H1 (cell line): ENCODE data around the gene FOSB. TPM values are rescaled to one million over a fixed set of nuclear protein-coding genes. Genes with fewer than 3 reads are reported as not detected.
A peak's percentile ranks its signal among the peaks of the same experiment; 100 is the strongest.

Experiments
- CBX8 ChIP-seq: fragments of 300-800, 300-1000 bp; sonication (generic); IDR thresholded peaks from 2 replicates; pipeline ENCODE4 v1.7.1; 2016; ENCODE audit warnings: low read depth, low read length, borderline replicate concordance
- CHD2 ChIP-seq: IDR thresholded peaks from 2 replicates; pipeline ENCODE4 v1.6.1; 2012; ENCODE audit warnings: low read length, improper control_type of control experiment
- EP300 ChIP-seq, 2 experiments: IDR thresholded peaks; 1 replicate in 1 of 2; 2 replicates in 1 of 2; pipeline ENCODE4 v1.6.1; 2011 to 2012; ENCODE audit warnings: low read depth in 2 of 2, low read length in 2 of 2, mild to moderate bottlenecking in 2 of 2, borderline replicate concordance in 1 of 2, inconsistent platforms in 1 of 2, moderate library complexity in 1 of 2
- FOSL1 ChIP-seq: IDR thresholded peaks from 2 replicates; pipeline ENCODE4 v1.6.1; 2011; ENCODE audit warnings: mild to moderate bottlenecking, low read depth, low read length, moderate library complexity; ENCODE audit not compliant: insufficient read depth
- GABPA ChIP-seq: IDR thresholded peaks from 2 replicates; pipeline ENCODE4 v1.6.1; 2011; ENCODE audit warnings: mild to moderate bottlenecking, low read length, moderate library complexity, borderline replicate concordance; ENCODE audit not compliant: insufficient read depth
- HDAC6 ChIP-seq: IDR thresholded peaks from one replicate; pipeline ENCODE4 v1.7.1; 2012; ENCODE audit warnings: low read depth, mild to moderate bottlenecking, inconsistent platforms, low read length, moderate library complexity
- JUN ChIP-seq: IDR thresholded peaks from 2 replicates; pipeline ENCODE4 v1.6.1; 2011; ENCODE audit warnings: low read depth, mild to moderate bottlenecking, improper control_type of control experiment, low read length
- JUND ChIP-seq: IDR thresholded peaks from 2 replicates; pipeline ENCODE4 v1.6.1; 2011; ENCODE audit warnings: mild to moderate bottlenecking, improper control_type of control experiment, low read length
- PHF8 ChIP-seq: fragments of 200-600 bp; sonication (generic); conservative IDR thresholded peaks from 2 replicates; pipeline ENCODE4 v1.7.1; 2012; ENCODE audit warnings: low read depth, mild to moderate bottlenecking, inconsistent platforms, low read length, moderate library complexity
- POLR2A ChIP-seq, 2 experiments: IDR thresholded peaks; 1 replicate in 1 of 2; 2 replicates in 1 of 2; pipeline ENCODE4 v1.6.1; 2011; ENCODE audit warnings: low read depth in 2 of 2, low read length in 2 of 2, mild to moderate bottlenecking in 2 of 2; ENCODE audit errors: control extremely low read depth in 1 of 2
- RAD21 ChIP-seq, 2 experiments: IDR thresholded peaks in 1 of 2; conservative IDR thresholded peaks in 1 of 2; 2 replicates each; pipeline ENCODE4 v1.6.1; 2011; ENCODE audit warnings: low read depth in 2 of 2, low read length in 2 of 2, improper control_type of control experiment in 1 of 2, inconsistent platforms in 1 of 2, mild to moderate bottlenecking in 1 of 2, moderate library complexity in 1 of 2
- RBBP5 ChIP-seq: IDR thresholded peaks from 2 replicates; pipeline ENCODE4 v1.7.1; 2012; ENCODE audit warnings: low read depth, mild to moderate bottlenecking, inconsistent platforms, low read length, moderate library complexity, borderline replicate concordance
- RXRA ChIP-seq: IDR thresholded peaks from 2 replicates; pipeline ENCODE4 v1.6.1; 2011; ENCODE audit warnings: low read depth, mild to moderate bottlenecking, low read length, moderate library complexity; ENCODE audit not compliant: insufficient read depth
- SIRT6 ChIP-seq: IDR thresholded peaks from one replicate; pipeline ENCODE4 v1.7.1; 2012; ENCODE audit warnings: low read length, inconsistent platforms
- SIX5 ChIP-seq: IDR thresholded peaks from 2 replicates; pipeline ENCODE4 v1.6.1; 2011; ENCODE audit warnings: mild to moderate bottlenecking, low read depth, low read length
- SP2 ChIP-seq: IDR thresholded peaks from 2 replicates; pipeline ENCODE4 v1.6.1; 2012; ENCODE audit warnings: mild to moderate bottlenecking, low read length, inconsistent platforms
- SP4 ChIP-seq: IDR thresholded peaks from 2 replicates; pipeline ENCODE4 v1.6.1; 2012; ENCODE audit warnings: low read length, inconsistent platforms
- TAF1 ChIP-seq: IDR thresholded peaks from 2 replicates; pipeline ENCODE4 v1.6.1; 2011; ENCODE audit warnings: mild to moderate bottlenecking, low read depth, low read length
- YY1 ChIP-seq: IDR thresholded peaks from 2 replicates; pipeline ENCODE4 v1.6.1; 2011; ENCODE audit warnings: low read depth, mild to moderate bottlenecking, low read length
- polyA plus RNA-seq, 7 experiments: library from polyadenylated mRNA; depleted of rRNA in 3 of 7; stranded (reverse) in 5 of 7; unstranded in 2 of 7; fragments of >200 nt in 5 of 7; fragments of 200-250 nt in 2 of 7; gene quantifications; 1 replicate in 5 of 7; 2 replicates in 1 of 7; 4 replicates in 1 of 7; pipeline versions ENCODE4 v1.2.1 to v1.2.3, GENCODE V29; 2011 to 2013; ENCODE audit warnings: missing spikeins in 2 of 7, mixed read lengths in 2 of 7
- total RNA-seq: library from RNA; stranded (reverse); fragmentation: NEBNext Ultra II Directional; extraction: Animal tissue kit (Norgen Biotek cat#: 25700); gene quantifications from 2 replicates; pipeline ENCODE4 v1.2.1, GENCODE V29; 2021
- TF ChIP-seq, protein P1 (sequence below): IDR thresholded peaks from 2 replicates; pipeline ENCODE4 v1.6.1; 2012; ENCODE audit warnings: inconsistent platforms

FOSB gene
- total and polyA plus RNA-seq, 2 of the 8 experiments (the other 6 are each of a cell fraction or from before 2014, with no cell fraction given) = 0.44 to 2.7 TPM

DNA sequence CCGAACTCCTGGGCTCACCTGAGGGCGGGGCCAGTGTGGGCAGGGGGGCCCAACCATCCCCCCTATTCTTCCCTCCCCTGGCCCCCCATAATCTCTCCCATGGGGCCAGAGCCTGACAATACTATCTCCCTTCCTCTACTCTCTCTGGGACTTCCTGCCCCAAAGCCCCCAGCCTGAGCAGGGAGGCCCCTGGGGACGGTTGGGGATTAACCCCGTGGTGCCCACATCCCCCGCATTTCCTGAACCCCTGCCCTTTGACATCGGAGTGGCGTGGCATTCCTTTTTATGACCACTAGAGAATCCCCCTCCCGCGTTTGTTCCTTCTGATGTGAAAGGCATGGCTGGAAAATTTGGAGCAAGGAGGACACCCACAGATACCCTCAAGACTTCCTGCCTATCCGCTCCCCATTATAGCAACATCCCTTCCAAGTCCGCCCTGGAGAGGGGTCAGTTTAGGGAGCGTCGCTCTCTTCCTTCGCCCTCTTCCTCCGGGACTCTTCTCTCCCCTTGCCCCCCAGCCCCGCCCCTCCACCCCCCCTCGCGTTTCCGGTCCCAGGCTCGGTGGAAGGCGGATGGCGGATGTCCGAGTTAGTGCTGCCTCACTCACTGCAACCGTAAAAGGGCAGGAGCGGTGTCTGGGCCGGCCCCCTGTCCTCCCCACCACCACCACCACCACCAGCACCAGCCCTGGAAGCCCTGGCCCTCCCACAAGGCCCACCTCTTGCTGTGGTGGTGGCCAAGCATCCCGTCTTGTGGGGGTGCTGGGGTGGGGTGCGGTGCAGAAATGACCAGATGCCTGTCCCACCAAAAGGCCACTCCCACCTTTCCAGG is 41.3 kb downstream of the FOSB start (continued):
- TF ChIP-seq PHF8 (no peak), SP4 (no peak), HDAC6 (no peak), CHD2 (no peak), RXRA (no peak), JUN (no peak), EP300 (IDR thresholded peaks at IDR 0.05; ENCODE audit: borderline replicate concordance in 1 of 2, low read depth in 2 of 2, low read length in 2 of 2) (no peak), POLR2A (IDR thresholded peaks at IDR 0.05; ENCODE audit: control extremely low read depth in 1 of 2, low read depth in 2 of 2, low read length in 2 of 2) (no peak), SIRT6 (no peak), JUND (no peak), RBBP5 (no peak), RAD21 (IDR thresholded peaks at IDR 0.05 in 1 of 2, conservative IDR thresholded peaks at IDR 0.05 in 1 of 2; ENCODE audit: low read depth in 2 of 2, low read length in 2 of 2) (no peak), GABPA (no peak; the same call in 1 of the 2 replicates), YY1 (no peak), CBX8 (no peak), SIX5 (no peak), TAF1 (peak; percentile 33; the same call in 1 of the 2 replicates), FOSL1 (no peak), SP2 (no peak)
- TF ChIP-seq, protein P1, sequence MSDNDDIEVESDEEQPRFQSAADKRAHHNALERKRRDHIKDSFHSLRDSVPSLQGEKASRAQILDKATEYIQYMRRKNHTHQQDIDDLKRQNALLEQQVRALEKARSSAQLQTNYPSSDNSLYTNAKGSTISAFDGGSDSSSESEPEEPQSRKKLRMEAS = peak; percentile 10; the same call in 1 of the 2 replicates
